GM12875 (cell line): ENCODE results near the gene TMEM94.

ENCODE experiments used
- H3K4me3 ChIP-seq: one replicate; pipeline ENCODE4 v1.5.1; 2011; ENCODE audit warnings: low read depth, low read length, control low read depth
- CTCF ChIP-seq: IDR thresholded peaks from 2 replicates; pipeline ENCODE4 v1.5.1; 2011; ENCODE audit warnings: low read depth, mild to moderate bottlenecking, control low read depth, inconsistent platforms, low read length, moderate library complexity, borderline replicate concordance; ENCODE audit not compliant: insufficient read depth

Gene TMEM94

GRCh38 chr17:75504347-75505151, 48.1 kb downstream of the TMEM94 start:
- TF ChIP-seq CTCF = peak; percentile 84
- H3K4me3 ChIP-seq = no peak overlapping the region

GRCh38 chr17:75505152-75505409, 48.6 kb downstream of the TMEM94 start:
- TF ChIP-seq CTCF = no peak

DNA sequence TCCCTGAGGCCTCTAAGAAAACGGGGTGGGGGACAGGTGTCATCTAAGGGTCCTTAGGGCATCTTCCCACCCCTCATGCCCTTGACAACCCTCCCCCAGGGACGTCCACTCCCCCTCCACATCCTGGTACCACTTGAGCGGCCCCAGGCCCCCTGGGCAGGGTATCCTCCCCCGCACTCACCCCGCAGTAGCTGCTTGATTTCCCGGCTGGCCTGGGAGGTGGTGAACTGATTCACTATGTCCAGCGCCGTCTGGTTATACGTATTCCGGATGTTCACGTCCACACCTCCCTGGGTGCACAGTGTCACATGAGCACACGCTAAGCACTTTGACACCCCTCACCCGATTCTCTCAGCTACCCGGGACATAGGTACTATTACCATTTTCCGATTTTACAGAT, 49.2 kb downstream of the TMEM94 start:
- H3K4me3 ChIP-seq = no peak overlapping the region

More at GRCh38 chr17:75505152-75505409, 48.6 kb downstream of the TMEM94 start:
- no peak overlapping the region for H3K4me3 ChIP-seq

DNA sequence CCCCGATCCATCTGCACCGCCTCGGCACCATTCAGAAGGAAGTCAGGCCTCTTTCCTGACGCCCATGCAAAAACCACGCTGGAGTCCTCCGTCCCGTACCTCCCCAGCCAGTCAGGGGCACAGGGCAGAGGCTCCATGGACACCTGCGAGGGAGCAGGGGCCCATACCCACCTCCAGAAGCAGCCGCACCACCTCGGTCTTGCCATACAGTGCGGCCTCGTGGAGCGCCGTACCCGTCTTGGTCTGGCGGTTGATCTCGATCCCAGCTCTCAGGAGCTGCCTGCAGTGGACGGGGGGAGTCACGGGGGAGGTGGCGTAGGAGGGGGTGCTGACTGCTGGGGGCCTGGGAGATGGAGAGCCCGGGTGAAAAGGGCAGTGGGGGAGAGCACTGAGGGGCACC, 49.7 kb downstream of the TMEM94 start:
- no peak overlapping the region for H3K4me3 ChIP-seq
- TF ChIP-seq CTCF = no peak

More for the DNA sequence above, 49.2 kb downstream of the TMEM94 start:
- no peak for TF ChIP-seq CTCF

DNA sequence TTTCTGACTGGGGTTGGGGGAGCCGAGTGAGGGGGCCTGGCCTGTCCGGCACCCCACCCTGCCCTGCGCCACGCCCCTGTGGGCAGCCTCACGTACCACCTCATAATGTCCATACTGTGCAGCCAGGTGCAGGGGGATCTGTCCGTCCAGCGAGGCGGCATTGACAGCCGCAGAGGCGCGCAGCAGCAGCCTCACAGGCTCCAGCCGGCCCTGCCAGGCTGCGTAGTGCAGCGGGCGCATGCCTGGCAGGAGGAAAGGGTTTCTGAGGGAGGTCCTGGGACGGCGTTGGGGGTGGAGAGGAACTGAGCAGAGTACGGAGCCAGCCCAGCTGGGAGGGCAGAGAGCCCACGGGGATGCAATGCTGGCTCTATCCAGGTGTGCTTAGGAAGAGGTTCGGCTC, 50.5 kb downstream of the TMEM94 start:
- H3K4me3 ChIP-seq = no peak overlapping the region
- TF ChIP-seq CTCF = no peak

DNA sequence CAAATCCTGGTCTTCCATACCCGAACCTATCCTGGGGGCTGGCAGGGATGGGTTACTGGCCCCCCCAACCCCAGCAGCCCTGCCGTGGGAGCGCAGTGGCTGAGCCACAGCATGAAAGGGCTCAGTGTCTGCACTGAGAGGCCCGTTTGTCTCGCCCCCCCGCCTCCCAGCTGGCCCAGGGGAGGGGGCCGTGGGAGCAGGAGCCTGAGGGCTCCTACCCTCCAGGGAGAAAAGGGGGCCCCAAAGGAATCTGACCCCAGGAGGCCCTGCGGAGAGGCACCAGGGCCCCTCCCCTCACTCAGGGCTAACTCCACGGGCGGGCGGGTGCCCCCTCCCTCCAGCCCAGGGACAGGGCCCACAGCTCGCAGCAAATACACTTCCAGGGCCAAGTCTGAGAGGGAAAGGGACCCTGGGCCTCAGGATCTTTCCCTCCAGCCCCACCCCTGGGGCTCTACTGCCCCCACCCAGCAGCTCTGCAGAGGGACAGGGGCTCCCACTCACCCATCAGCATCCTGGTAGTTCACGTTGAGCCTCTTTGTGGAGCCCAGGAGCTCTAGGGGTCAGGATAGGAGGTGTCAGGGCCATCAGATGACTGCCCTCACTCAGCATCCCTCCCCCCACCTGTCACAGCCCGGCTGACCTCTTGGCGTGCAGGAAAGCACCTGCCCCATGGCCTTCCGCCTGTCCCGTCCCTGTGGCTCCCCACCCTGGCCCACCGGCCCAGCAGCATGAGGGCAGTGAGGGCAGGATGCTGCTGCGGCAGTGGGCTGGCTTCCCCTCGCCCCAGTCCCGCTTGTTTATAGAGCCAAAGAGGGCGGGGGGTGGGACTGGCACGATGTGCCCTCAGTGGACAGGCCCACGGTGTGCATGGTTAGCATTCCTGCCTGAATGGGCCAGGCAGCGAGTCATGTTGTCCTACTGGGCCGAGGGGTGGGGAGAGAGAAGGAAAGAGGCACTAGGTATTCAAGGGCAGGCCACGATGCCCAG, 51.6 kb downstream of the TMEM94 start:
- no peak for TF ChIP-seq CTCF
- H3K4me3 ChIP-seq = no peak overlapping the region

GRCh38 chr17:75508931-75509361, 52.5 kb downstream of the TMEM94 start:
- H3K4me3 ChIP-seq = no peak overlapping the region
- TF ChIP-seq CTCF = no peak
